Suprapubic skin (tissue), 3 donors: Measurements from ENCODE around the gene TNFSF11.
"Not testable (repeated sequence)": the region's sequence is repeated elsewhere in the genome, so short reads cannot be mapped to it uniquely, and the experiment has no call there.

Experiments used
- CTCF ChIP-seq, 2 donors: fragments of 200-600 bp in 1 of 2; fragments of 450-650 bp in 1 of 2; sonication (generic) in 1 of 2; IDR thresholded peaks; one replicate each; pipeline ENCODE4 v1.5.1; 2016 to 2019; ENCODE audit warnings: antibody characterized with exemption in 2 of 2, mild to moderate bottlenecking in 1 of 2, moderate library complexity in 1 of 2
- POLR2A ChIP-seq, 2 donors: fragments of 450-650 bp; IDR thresholded peaks; one replicate each; pipeline ENCODE4 v1.6.1; 2017; ENCODE audit warnings: antibody characterized with exemption in 2 of 2, mild to moderate bottlenecking in 2 of 2, moderate library complexity in 2 of 2

- not testable (repeated sequence) for TF ChIP-seq CTCF, POLR2A (IDR thresholded peaks at IDR 0.05)
These were observed 13.6 kb upstream of the TNFSF11 start for GRCh38 chr13:42560320-42560719.
